Measurements from ENCODE around the gene CUX1.

The CUX1 gene

GRCh38 chr7:102251531-102252365 is 434.3 kb downstream of the CUX1 start:
- no peak for DNase-seq (ENCODE audit: low spot score)

DNA sequence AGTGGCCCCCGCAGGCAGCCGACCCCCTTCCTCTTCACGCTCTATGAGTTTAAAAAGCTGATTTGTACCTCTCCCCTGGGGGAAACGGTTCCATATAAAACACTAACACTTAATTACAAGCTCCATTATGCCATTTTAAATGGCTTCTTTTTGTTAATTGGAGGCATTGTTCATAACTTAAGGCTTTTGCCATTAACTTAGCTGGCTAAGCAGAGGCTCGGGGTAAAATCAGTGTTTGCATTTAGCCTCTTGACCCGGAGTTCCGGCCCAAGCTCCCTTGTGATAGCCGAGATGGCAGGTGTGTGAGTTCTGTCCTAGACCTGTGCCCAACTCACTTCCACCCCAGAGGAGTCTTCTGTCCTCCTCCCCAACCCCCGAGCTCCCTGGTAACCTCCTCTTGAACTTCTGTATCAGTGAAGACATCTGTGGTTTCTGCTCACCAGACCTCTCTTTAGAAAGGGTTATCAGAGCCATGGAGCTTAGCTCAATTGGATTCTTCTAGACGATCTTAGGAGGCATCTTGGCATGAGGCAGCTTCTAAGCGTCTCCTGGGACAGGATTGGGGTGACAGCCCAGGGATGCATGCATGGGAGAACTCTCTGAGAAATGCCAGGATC is 435.0 kb downstream of the CUX1 start:
- DNase-seq (ENCODE audit: low spot score), result no peak

- no peak for DNase-seq (ENCODE audit: low spot score)
Observed at GRCh38 chr7:102253066-102253972, 435.9 kb downstream of the CUX1 start.

DNA sequence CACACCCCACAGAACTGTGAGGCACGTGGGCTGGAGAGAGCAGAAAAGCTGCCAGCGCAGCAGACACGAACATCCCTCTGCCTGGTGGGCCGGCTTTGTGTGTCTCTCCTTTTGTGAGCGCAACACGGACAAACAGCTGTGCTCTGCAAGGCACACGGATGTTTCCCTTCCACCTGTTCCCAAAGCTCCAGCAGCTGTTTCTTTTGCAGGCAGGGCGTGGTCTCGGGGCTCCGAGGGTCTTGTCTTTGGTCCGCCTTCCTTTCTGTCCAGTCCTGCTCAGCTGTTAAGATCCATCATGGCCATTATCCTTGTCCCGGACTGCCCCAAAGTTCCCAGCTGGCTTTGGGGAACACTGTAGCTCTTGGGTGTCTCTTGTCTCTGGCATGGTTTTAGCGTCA is 436.5 kb downstream of the CUX1 start:
- DNase-seq (ENCODE audit: low spot score), result no peak

- no peak for DNase-seq (ENCODE audit: low spot score)
Observed at GRCh38 chr7:102254521-102254920, 437.1 kb downstream of the CUX1 start.

DNA sequence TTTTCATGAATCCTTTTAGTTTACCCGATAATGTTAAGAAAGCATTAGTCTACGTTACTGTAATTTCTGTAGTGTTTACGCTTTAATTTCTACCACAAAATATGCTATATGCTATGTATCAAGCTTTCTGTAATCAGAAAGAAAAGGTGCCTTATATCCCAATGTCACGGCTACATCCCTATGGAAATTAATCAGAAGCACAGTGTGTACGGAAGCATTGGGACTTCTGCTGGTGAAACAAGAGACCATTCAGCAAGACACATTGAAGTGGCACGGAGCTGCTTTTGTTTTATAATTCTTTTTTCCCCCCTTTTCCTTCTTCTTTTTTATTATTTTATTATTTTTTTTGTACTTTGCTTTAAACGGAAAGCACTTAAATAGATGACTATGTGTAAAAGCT is 438.1 kb downstream of the CUX1 start:
- DNase-seq (ENCODE audit: low spot score), result no peak

DNA sequence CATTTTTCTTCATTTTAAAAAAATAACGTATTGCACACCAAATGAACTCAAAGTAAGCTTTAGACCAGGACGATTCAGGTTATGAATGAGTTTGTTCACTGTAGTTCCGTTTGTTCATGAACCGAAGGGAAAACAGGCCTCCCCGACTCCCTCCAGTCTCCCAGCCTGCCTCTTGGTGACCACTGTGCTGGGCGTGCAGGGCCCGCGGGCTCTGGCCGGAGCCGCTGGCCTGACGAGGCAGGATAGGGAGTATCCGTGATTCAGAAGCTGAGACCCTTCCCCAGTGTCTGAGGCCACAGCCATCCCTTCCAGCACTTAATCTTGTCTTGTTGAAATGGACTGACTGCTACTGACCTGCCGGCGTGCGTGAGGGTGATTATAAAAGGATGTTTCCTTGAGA is 438.5 kb downstream of the CUX1 start:
- no peak for DNase-seq (ENCODE audit: low spot score)

- no peak for DNase-seq (ENCODE audit: low spot score)
Observed at GRCh38 chr7:102258073-102258748, 440.8 kb downstream of the CUX1 start.

DNA sequence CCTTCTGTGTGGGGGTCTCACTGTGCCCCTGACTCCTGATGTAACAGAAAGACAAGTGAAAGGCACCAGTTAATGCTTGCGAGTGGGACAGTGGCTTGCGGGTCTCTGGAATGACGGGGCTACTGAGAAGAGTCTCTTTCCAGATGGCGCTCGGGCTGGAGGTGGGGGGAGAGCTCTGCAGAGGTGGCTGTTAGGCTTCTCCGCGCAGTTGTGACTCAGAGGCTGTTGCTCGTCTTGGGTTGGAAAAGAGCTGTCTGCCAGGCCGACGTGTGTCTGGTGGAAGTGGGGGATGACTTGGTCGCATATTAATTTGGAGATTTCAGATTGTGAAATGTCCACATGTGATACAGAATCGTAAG is 441.3 kb downstream of the CUX1 start:
- no peak for DNase-seq (ENCODE audit: low spot score)

DNA sequence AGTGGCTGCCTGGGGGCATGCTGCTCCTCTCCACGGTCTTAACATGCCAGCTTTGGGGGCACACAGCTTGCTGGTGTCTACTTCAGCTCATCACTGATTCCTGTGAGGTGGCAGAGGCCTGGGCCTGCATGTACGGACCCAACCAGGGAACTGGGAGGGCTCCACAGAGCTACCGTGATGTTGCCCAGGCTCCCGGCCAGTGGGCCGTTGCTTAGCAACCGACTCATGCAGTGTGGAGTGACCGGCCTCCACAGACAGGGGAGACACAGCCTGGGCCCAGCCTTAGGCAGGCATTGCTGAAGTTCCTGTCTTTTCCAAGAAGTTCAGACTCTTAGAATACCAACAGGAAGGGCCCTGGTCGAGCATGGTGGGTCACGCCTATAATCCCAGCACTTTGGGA is 443.4 kb downstream of the CUX1 start:
- no peak for DNase-seq (ENCODE audit: low spot score)

- DNase-seq (ENCODE audit: low spot score), result no peak
Observed at GRCh38 chr7:102261451-102261850, 444.0 kb downstream of the CUX1 start.

GRCh38 chr7:102262546-102262945 is 445.1 kb downstream of the CUX1 start:
- no peak for DNase-seq (ENCODE audit: low spot score)

DNA sequence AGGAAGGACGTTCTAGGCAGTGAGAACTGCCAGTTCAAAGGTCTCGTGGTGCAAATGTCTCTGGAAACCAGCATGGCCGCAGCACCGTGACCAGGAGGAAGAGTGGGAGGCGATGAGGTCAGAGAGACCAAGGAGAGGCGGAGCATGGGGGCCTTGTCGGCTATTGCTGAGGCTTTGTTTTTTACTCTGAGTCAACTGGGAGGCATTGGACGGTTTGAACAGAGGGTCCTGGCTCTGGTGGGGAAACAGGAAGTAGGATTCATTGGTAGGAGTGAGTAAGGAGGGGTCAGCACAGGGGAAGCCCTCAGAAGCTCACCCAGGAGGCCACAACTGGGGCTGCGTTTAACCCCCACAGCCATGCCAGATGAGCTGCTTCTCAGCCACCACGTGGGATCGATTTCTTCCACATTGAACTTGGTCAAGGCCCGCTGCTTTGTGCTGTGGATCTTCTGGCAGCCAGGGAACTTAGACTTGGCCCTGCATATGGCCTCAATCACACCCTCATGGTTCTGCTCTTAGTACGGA is 447.0 kb downstream of the CUX1 start:
- no peak for DNase-seq (ENCODE audit: low spot score)

DNA sequence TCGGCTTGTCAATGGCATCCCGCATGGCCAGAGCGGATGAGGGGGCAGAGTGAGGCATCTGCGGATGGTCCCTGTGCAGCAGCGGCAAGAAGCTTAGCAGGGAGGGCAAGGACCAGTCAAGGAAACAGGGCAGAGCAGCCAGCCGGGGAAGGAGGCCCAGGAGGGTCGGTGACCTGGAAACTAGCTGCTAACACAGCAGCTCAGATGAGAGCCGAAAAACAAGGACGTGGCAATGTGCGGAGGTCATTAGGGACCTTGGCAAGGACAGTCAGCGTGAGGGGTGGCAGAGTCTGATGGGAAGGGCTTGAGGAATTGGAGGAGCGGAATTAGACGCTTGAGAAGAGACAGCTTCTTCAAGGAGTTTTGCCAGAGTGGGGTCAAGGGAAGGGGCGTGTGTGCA is 449.1 kb downstream of the CUX1 start:
- no peak for DNase-seq (ENCODE audit: low spot score)

DNA sequence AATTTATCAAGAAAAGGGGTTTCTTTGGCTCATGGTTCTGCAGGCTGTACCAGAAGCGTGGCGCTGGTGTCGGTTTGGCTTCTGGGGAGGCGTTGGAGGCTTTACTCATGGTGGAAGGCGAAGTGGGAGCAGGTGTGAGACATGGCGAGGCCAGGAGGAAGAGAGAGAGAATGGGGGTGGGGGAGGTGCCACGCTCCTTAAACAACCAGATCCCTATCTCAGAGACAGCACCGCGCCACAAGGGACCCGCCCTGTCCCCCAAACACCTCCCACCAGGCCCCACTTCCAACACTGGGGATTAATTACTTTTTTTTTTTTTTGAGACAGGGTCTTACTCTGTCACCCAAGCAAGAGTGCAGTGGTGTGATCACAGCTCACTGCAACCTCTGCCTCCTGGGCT is 451.2 kb downstream of the CUX1 start:
- DNase-seq (ENCODE audit: low spot score), result no peak

DNA sequence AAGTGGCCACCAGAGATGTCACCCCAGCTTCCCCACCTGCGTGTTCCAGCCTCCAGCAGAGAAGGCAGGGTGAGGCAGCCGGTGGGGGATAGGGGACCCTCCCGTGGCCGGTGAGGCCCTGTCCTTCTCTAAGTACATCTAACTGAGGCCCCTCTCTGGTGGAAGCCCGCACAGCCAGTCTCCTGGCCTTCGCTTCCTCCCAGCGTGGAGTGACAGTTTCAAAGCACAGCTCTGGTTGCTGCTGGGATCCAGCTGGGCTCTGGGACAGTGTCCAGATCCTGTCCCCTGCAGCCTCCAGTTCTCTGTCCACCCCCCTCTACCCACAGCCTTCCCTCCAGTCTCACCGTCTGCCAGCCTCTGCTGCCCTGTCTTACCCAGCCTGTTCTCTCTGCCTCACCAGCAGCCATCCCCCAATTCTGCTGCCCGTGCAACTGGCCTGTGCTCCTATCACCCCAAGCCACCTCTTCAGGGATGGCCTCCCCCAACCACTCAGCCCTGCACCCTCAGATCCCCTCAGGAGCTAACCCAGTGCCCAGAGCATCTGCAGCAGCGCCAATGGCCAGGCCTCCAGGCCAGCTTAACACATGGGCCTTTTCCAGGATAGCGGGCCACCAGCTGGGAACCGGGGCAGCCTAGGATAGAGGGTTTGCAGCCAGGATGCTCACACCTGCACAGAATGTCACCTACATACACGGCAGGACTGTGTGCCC is 452.9 kb downstream of the CUX1 start:
- no peak for DNase-seq (ENCODE audit: low spot score)

GRCh38 chr7:102271158-102271798 is 453.9 kb downstream of the CUX1 start:
- DNase-seq (ENCODE audit: low spot score), result no peak

- peak; percentile 64 for DNase-seq (ENCODE audit: low spot score)
Observed at GRCh38 chr7:102272075-102272916, 454.9 kb downstream of the CUX1 start.

DNA sequence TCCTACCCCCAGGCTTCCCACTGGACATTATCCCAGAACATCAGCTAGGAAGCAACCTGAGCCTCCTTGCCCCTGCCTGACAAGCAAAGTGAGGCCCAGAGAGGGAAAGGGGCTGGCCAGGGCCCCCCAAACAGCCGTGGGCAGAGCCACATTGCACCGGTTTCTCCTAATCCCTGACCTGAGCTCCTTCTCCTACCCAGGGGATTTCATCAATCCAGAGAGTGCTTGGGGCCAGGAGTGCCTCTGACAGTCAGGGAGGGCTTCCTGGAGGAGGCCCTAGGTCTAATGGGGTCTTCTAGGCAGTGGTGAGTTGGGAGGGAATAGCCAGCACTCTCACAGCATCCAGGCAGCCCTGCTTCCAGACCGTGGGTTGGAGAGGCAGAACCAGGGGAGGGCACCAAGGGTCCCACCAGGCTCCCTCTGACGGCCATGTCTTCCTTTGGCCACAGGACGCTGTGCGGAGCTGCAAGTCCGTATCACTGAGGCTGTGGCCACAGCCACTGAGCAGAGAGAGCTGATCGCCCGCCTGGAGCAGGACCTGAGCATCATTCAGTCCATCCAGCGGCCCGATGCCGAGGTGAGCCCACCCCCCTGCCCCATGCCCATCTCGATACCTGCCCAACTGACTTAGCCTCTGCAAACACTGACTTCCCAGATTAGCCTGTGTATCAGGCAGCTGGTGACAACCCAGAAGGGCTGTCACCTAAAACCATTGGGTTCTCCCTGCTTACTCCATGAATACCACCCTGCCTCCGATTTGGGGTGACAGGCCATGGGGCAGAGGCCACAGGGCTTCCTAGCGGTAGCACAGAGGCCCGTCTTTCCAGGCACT is 455.7 kb downstream of the CUX1 start:
- no peak for DNase-seq (ENCODE audit: low spot score)

All from CD4-positive, alpha-beta T cell treated with Interleukin-2 at 100 ng/mL for 4 hours (primary cell).